HepG2 (cell line): ENCODE results near the gene KIF6. TPM values are rescaled to one million over a fixed set of nuclear protein-coding genes. Genes with fewer than 3 reads are reported as not detected.

Experiments used
- ATAC-seq: fragments of 200-7000 bp; cut with Tn5 transposase; 3 replicates; pipeline ENCODE4 v1.9.1; 2020; ENCODE audit warnings: mild to moderate bottlenecking, moderate library complexity
- BruUV-seq: library from RNA; stranded (reverse); fragments of 400-500 nt; replicated peaks from 2 replicates; lab custom pipeline; 2021; lab: Mats Ljungman, UMichigan
- CTCF ChIA-PET: fragments of 300-600 bp; formaldehyde crosslinking; extraction: SDS; loops from one replicate; lab custom pipeline; 2021; ENCODE audit warnings: low total read pairs, inconsistent platforms, low intra/inter-chr PET ratio; lab: Yijun Ruan, JAX
- POLR2A ChIA-PET: fragments of 350-600 bp; sonication (Branson Sonifier 250); formaldehyde crosslinking; loops from one replicate; lab custom pipeline; 2020; ENCODE audit warnings: antibody characterized with exemption, inconsistent platforms; lab: Yijun Ruan, JAX
- DNase-seq: peaks from one replicate; pipeline ENCODE4 v3.0.0-alpha.2; 2015; ENCODE audit warnings: low spot score
- FAIRE-seq: peaks from 3 replicates; lab custom pipeline; 2011; peaks lifted over from hg19 to GRCh38; lab: Jason Lieb, UNC
- H2AFZ ChIP-seq: one replicate; pipeline ENCODE4 v1.6.1; 2011; ENCODE audit warnings: low read length, inconsistent platforms
- H3K27ac ChIP-seq: fragments of 300-600 bp; 3 replicates; pipeline ENCODE4 v1.8.0; 2011; ENCODE audit warnings: mixed run types, mild to moderate bottlenecking, mixed read lengths, low read length, inconsistent platforms; ENCODE audit not compliant: insufficient read depth; ENCODE audit errors: extremely low read length
- H3K27me3 ChIP-seq, 2 experiments: fragments of 200-600 bp in 1 of 2; 2 replicates in 1 of 2; 3 replicates in 1 of 2; pipeline versions ENCODE4 v1.6.0 to v1.8.0; 2011; ENCODE audit warnings: low read length in 2 of 2, mild to moderate bottlenecking in 2 of 2, moderate library complexity in 2 of 2, inconsistent platforms in 1 of 2; ENCODE audit not compliant: insufficient read depth in 2 of 2, control insufficient read depth in 1 of 2
- H3K36me3 ChIP-seq, 2 experiments: fragments of 200-600 bp in 1 of 2; replicated peaks in 1 of 2; 2 replicates in 1 of 2; 3 replicates in 1 of 2; pipeline versions ENCODE4 v1.5.1 to v1.8.0; 2011; ENCODE audit warnings: low read length in 2 of 2, inconsistent platforms in 1 of 2; ENCODE audit not compliant: insufficient read depth in 2 of 2, control insufficient read depth in 1 of 2
- H3K4me1 ChIP-seq: 2 replicates; pipeline ENCODE4 v1.5.1; 2012; ENCODE audit warnings: low read length, inconsistent platforms; ENCODE audit not compliant: insufficient read depth
- H3K4me2 ChIP-seq: 2 replicates; pipeline ENCODE4 v1.6.0; 2011; ENCODE audit warnings: low read depth, low read length, inconsistent platforms
- H3K4me3 ChIP-seq, 3 experiments: fragments of 200-600 bp in 1 of 3; sonication (generic), shearing (Covaris generic) in 1 of 3; replicated peaks in 1 of 3; 2 replicates each; pipeline ENCODE4 v1.5.1; 2011 to 2016; ENCODE audit warnings: low read length in 3 of 3, inconsistent platforms in 2 of 3, low read depth in 2 of 3, mild to moderate bottlenecking in 2 of 3, control low read depth in 1 of 3, mixed read lengths in 1 of 3; ENCODE audit not compliant: insufficient read depth in 1 of 3
- H3K79me2 ChIP-seq: one replicate; pipeline ENCODE4 v1.6.1; 2011; ENCODE audit warnings: low read length, inconsistent platforms; ENCODE audit not compliant: insufficient read depth
- H3K9ac ChIP-seq: 2 replicates; pipeline ENCODE4 v1.6.0; 2011; ENCODE audit warnings: mild to moderate bottlenecking, low read depth, low read length, inconsistent platforms; ENCODE audit not compliant: insufficient read depth
- H3K9me3 ChIP-seq: 2 replicates; pipeline ENCODE4 v1.5.1; 2012; ENCODE audit warnings: mild to moderate bottlenecking, low read length
- H4K20me1 ChIP-seq: 2 replicates; pipeline ENCODE4 v1.6.0; 2011; ENCODE audit warnings: inconsistent platforms, mild to moderate bottlenecking, low read length, moderate library complexity; ENCODE audit not compliant: insufficient read depth
- GABPA ChIP-seq, 2 experiments: IDR thresholded peaks; 2 replicates each; pipeline ENCODE4 v1.6.1; 2011 to 2016; ENCODE audit warnings: low read depth in 2 of 2, low read length in 1 of 2, missing biosample characterization in 1 of 2, missing genetic modification characterization in 1 of 2
- RNF2 ChIP-seq: fragments of 450-650 bp; conservative IDR thresholded peaks from 2 replicates; pipeline ENCODE4 v1.6.1; 2016; ENCODE audit warnings: low read depth
- SNAPC2 ChIP-seq: sonication (generic); formaldehyde crosslinking; IDR thresholded peaks from 2 replicates; pipeline ENCODE4 v1.8.1; 2022; ENCODE audit warnings: mild to moderate bottlenecking, missing genetic modification reagents
- STAG1 ChIP-seq: sonication (generic); formaldehyde crosslinking; IDR thresholded peaks from 2 replicates; pipeline ENCODE4 v1.4.0; 2020; ENCODE audit warnings: missing genetic modification reagents
- ZFAT ChIP-seq: sonication (generic); formaldehyde crosslinking; conservative IDR thresholded peaks from 2 replicates; pipeline ENCODE4 v1.8.1; 2023; ENCODE audit warnings: missing genetic modification reagents, inconsistent platforms
- ZFP91 ChIP-seq: sonication (generic); formaldehyde crosslinking; IDR thresholded peaks from 2 replicates; pipeline ENCODE4 v1.9.0; 2022; ENCODE audit warnings: missing genetic modification reagents, mild to moderate bottlenecking, borderline replicate concordance
- ZNF281 ChIP-seq: sonication (generic); formaldehyde crosslinking; IDR thresholded peaks from 2 replicates; pipeline ENCODE4 v1.4.0; 2020; ENCODE audit warnings: missing genetic modification reagents, borderline replicate concordance
- WGBS: methylation state at CpG from one replicate; pipeline ENCODE4 v1.1.6; 2017; ENCODE audit warnings: low lambda C conversion rate; 5-methylcytosine and 5-hydroxymethylcytosine counted together
- in situ Hi-C: cut with HindIII; loops from 2 replicates; pipeline ENCODE4 v1.10.0; 2017; ENCODE audit warnings: low pct_unique_long_range_greater_than_20kb; ENCODE audit not compliant: extremely low pct_ligation_motif_present
- intact Hi-C: fragments of 100-400 bp; cut with micrococcal nuclease; formaldehyde crosslinking; loops from one replicate; pipeline ENCODE4 v1.10.0; 2022; ENCODE audit not compliant: unreplicated experiment
- polyA plus RNA-seq, 8 experiments: library from polyadenylated mRNA; depleted of rRNA in 3 of 8; stranded (reverse) in 7 of 8; unstranded in 1 of 8; fragments of >200 nt; fragmentation: Illumina TruSeq in 4 of 8; extraction: Trizol in 4 of 8; gene quantifications; 2 replicates each; pipeline versions ENCODE4 v1.2.1 to v1.2.3, GENCODE V29; 2011 to 2016; ENCODE audit warnings: low read depth in 4 of 8, missing spikeins in 1 of 8, mixed read lengths in 1 of 8; ENCODE audit not compliant: insufficient read depth in 1 of 8
- small RNA-seq, 3 experiments: library from RNA; depleted of rRNA; stranded (forward); fragments of <200 nt; gene quantifications; one replicate each; pipeline ENCODE3, GENCODE V24; 2012; ENCODE audit warnings: low read depth in 2 of 3, low replicate concordance in 1 of 3; ENCODE audit not compliant: insufficient read length in 3 of 3, insufficient read depth in 2 of 3
- total RNA-seq, 5 experiments: library from RNA; depleted of rRNA; stranded (reverse); fragments of >200 nt; fragmentation: Illumina TruSeq; extraction: Trizol; gene quantifications; 2 replicates each; pipeline ENCODE4 v1.2.3, GENCODE V29; 2016; ENCODE audit warnings: low read depth in 1 of 5

The KIF6 gene
- total and polyA plus RNA-seq, 2 of the 13 experiments (the other 11 are each of a cell fraction or from before 2014, with no cell fraction given), result 0.04 to 0.27 TPM

- no peak for TF ChIP-seq ZNF281 (CRISPR knock-in tag)
- no peak for TF ChIP-seq SNAPC2 (CRISPR knock-in tag)
- no peak for TF ChIP-seq ZFP91 (CRISPR knock-in tag)
- no peak for TF ChIP-seq RNF2
- no peak for TF ChIP-seq ZFAT
These were observed 443.8 kb downstream of the KIF6 start (continued) for GRCh38 chr6:39281312-39281980.

GRCh38 chr6:39280247-39280731 is 444.9 kb downstream of the KIF6 start:
- no peak overlapping the region for H3K4me3 ChIP-seq
- ATAC-seq, result peak; percentile 51
- in situ Hi-C loops, result no loop called here
- H3K9ac ChIP-seq, result no peak overlapping the region
- no peak for TF ChIP-seq STAG1 (CRISPR knock-in tag)
- TF ChIP-seq GABPA (IDR thresholded peaks at IDR 0.05; ENCODE audit: low read depth, low read length), result no peak
- peak; percentile 30; the same call in 1 of the 2 replicates for TF ChIP-seq GABPA (CRISPR knock-in tag; IDR thresholded peaks at IDR 0.05; ENCODE audit: low read depth)
- no peaks in the 10 kb centered on the region for H3K4me1 ChIP-seq
- H3K36me3 ChIP-seq, result no peaks in the 10 kb centered on the region
- DNase-seq, result no peak
- no TSS peak for BruUV-seq
- whole genome bisulfite sequencing, result 3% methylated on average over 3 of the region's 8 CpGs
- no peaks in the 10 kb centered on the region for H3K9me3 ChIP-seq
- peaks cover 0 to 5% of the 10 kb centered on the region in 2 experiments; a peak in 1 of 5 replicates for H3K27me3 ChIP-seq
- no peak for FAIRE-seq
- intact Hi-C loops, result no loop called here
- no peak overlapping the region for H3K4me2 ChIP-seq
- no peaks in the 10 kb centered on the region for H3K79me2 ChIP-seq
- POLR2A ChIA-PET, result no interaction called here
- no peaks in the 10 kb centered on the region for H4K20me1 ChIP-seq
- no peak overlapping the region for H3K27ac ChIP-seq
- CTCF ChIA-PET, result no interaction called here
- no peak overlapping the region for H2AFZ ChIP-seq

Small RNAs within 50 kb of the gene (small RNA-seq; reads per million reads assigned to genes)
- gene RNU1-54P, result 0 reads per million in 3 experiments

Other genes starting within 250 kb of the KIF6 start
- not detected in 2 replicates for gene DAAM2, start 67.0 kb upstream of the KIF6 start, total RNA-seq (2016; rRNA removed; fragmentation: Illumina TruSeq; extraction: Trizol)
- gene DAAM2, start 67.0 kb upstream of the KIF6 start, polyA plus RNA-seq (2011; rRNA removed), result 0.01 TPM in 1 of 2 replicates, not detected in the other
- 10.5 and 11.7 TPM in 2 replicates for gene MOCS1, start 209.1 kb upstream of the KIF6 start, total RNA-seq (2016; rRNA removed; fragmentation: Illumina TruSeq; extraction: Trizol)
- gene MOCS1, start 209.1 kb upstream of the KIF6 start, polyA plus RNA-seq (2011; rRNA removed), result 5.3 and 5.9 TPM in 2 replicates